IMR-90 (cell line): Measurements from ENCODE around the gene PRAMEF13. TPM values are rescaled to one million over a fixed set of nuclear protein-coding genes. Genes with fewer than 3 reads are reported as not detected.
"Not testable (repeated sequence)": the region's sequence is repeated elsewhere in the genome, so short reads cannot be mapped to it uniquely, and the experiment has no call there.

ENCODE experiments used
- ATAC-seq: fragments of 200-7000 bp; cut with Tn5 transposase; 2 replicates; pipeline ENCODE4 v1.9.1; 2020; ENCODE audit warnings: low read depth, mild to moderate bottlenecking, moderate library complexity
- BruUV-seq: library from RNA; stranded (reverse); fragments of 400-500 nt; replicated peaks from 2 replicates; lab custom pipeline; 2021; lab: Mats Ljungman, UMichigan
- CTCF ChIA-PET: fragments of 300-600 bp; formaldehyde crosslinking; extraction: SDS; loops from one replicate; lab custom pipeline; 2021; ENCODE audit warnings: antibody characterized with exemption; lab: Yijun Ruan, JAX
- POLR2A ChIA-PET: fragments of 300-600 bp; sonication (Branson Sonifier 250); formaldehyde crosslinking; loops from one replicate; lab custom pipeline; 2022; ENCODE audit warnings: antibody characterized with exemption; ENCODE audit not compliant: unreplicated experiment; lab: Charles Lee
- DNase-seq: peaks from one replicate; pipeline ENCODE4 v3.0.0; 2013
- H2AFZ ChIP-seq: replicated peaks from 2 replicates; pipeline ENCODE3; 2013; ENCODE audit warnings: low read length, mild to moderate bottlenecking; ENCODE audit not compliant: poor library complexity
- H2AK5ac ChIP-seq: 2 replicates; pipeline ENCODE4 v1.6.1; 2013; ENCODE audit warnings: low read depth, low read length, inconsistent platforms
- H2AK9ac ChIP-seq: replicated peaks from 2 replicates; pipeline ENCODE3; 2013; ENCODE audit warnings: mild to moderate bottlenecking, low read depth, low read length, moderate library complexity; ENCODE audit not compliant: poor library complexity
- H2BK120ac ChIP-seq: 2 replicates; pipeline ENCODE4 v1.6.1; 2013; ENCODE audit warnings: low read depth, low read length, inconsistent platforms
- H2BK15ac ChIP-seq: 3 replicates; pipeline ENCODE4 v1.6.1; 2013; ENCODE audit warnings: low read depth, low read length, inconsistent platforms
- H2BK20ac ChIP-seq: 2 replicates; pipeline ENCODE4 v1.6.1; 2013; ENCODE audit warnings: low read depth, mild to moderate bottlenecking, inconsistent platforms, low read length, moderate library complexity
- H2BK5ac ChIP-seq: 2 replicates; pipeline ENCODE4 v1.6.1; 2013; ENCODE audit warnings: mild to moderate bottlenecking, low read depth, low read length, inconsistent platforms; ENCODE audit not compliant: poor library complexity, severe bottlenecking
- H3K14ac ChIP-seq: replicated peaks from 2 replicates; pipeline ENCODE4 v1.6.1; 2013; ENCODE audit warnings: low read depth, low read length, inconsistent platforms
- H3K18ac ChIP-seq: 2 replicates; pipeline ENCODE4 v1.6.1; 2013; ENCODE audit warnings: low read depth, low read length, control low read depth
- H3K23ac ChIP-seq: 2 replicates; pipeline ENCODE4 v1.6.1; 2013; ENCODE audit warnings: low read depth, low read length, inconsistent platforms
- H3K27ac ChIP-seq: 2 replicates; pipeline ENCODE4 v1.5.1; 2013; ENCODE audit warnings: mild to moderate bottlenecking, control low read depth, low read length; ENCODE audit not compliant: insufficient read depth
- H3K27me3 ChIP-seq: 2 replicates; pipeline ENCODE4 v1.6.1; 2013; ENCODE audit warnings: low read length; ENCODE audit not compliant: control insufficient read depth, insufficient read depth
- H3K36me3 ChIP-seq: 2 replicates; pipeline ENCODE4 v1.6.1; 2013; ENCODE audit warnings: low read length, mixed read lengths; ENCODE audit not compliant: control insufficient read depth, insufficient read depth
- H3K4ac ChIP-seq: 2 replicates; pipeline ENCODE4 v1.6.1; 2013; ENCODE audit warnings: low read depth, low read length, inconsistent platforms
- H3K4me1 ChIP-seq: 2 replicates; pipeline ENCODE4 v1.6.1; 2013; ENCODE audit warnings: low read length, mixed read lengths; ENCODE audit not compliant: control insufficient read depth, insufficient read depth
- H3K4me2 ChIP-seq: 2 replicates; pipeline ENCODE4 v1.6.1; 2013; ENCODE audit warnings: low read depth, mild to moderate bottlenecking, control low read depth, low read length, moderate library complexity
- H3K4me3 ChIP-seq: 2 replicates; pipeline ENCODE4 v1.5.1; 2013; ENCODE audit warnings: low read depth, mild to moderate bottlenecking, control low read depth, low read length, moderate library complexity; ENCODE audit not compliant: insufficient read depth
- H3K56ac ChIP-seq: 2 replicates; pipeline ENCODE4 v1.6.1; 2013; ENCODE audit warnings: low read length, inconsistent platforms; ENCODE audit not compliant: insufficient read depth; ENCODE audit errors: extremely low read depth
- H3K79me1 ChIP-seq, 2 experiments: 2 replicates each; pipeline ENCODE4 v1.6.1; 2013; ENCODE audit warnings: low read length in 2 of 2, inconsistent platforms in 1 of 2, low read depth in 1 of 2
- H3K9ac ChIP-seq: 2 replicates; pipeline ENCODE4 v1.6.1; 2013; ENCODE audit warnings: low read depth, low read length, control low read depth
- H3K9me1 ChIP-seq: 2 replicates; pipeline ENCODE4 v1.6.1; 2013; ENCODE audit warnings: low read length, inconsistent platforms; ENCODE audit not compliant: insufficient read depth
- H3K9me3 ChIP-seq: 2 replicates; pipeline ENCODE4 v1.6.1; 2013; ENCODE audit warnings: low read length; ENCODE audit not compliant: control insufficient read depth, insufficient read depth
- H4K20me1 ChIP-seq: 2 replicates; pipeline ENCODE4 v1.6.1; 2013; ENCODE audit warnings: low read length, inconsistent platforms; ENCODE audit not compliant: insufficient read depth
- H4K5ac ChIP-seq: 2 replicates; pipeline ENCODE4 v1.6.1; 2013; ENCODE audit warnings: mild to moderate bottlenecking, low read depth, low read length, control low read depth
- H4K8ac ChIP-seq, 2 experiments: 2 replicates each; pipeline ENCODE4 v1.6.1; 2013; ENCODE audit warnings: low read depth in 2 of 2, low read length in 2 of 2, control low read depth in 1 of 2, inconsistent platforms in 1 of 2
- H4K91ac ChIP-seq: 2 replicates; pipeline ENCODE4 v1.6.1; 2013; ENCODE audit warnings: low read depth, low read length, inconsistent platforms; ENCODE audit not compliant: insufficient read depth
- WGBS, 2 experiments: methylation state at CpG; one replicate each; pipeline versions ENCODE4 v1.1.5 to v1.1.7; 2013; ENCODE audit warnings: missing lambda C conversion rate in 2 of 2; ENCODE audit not compliant: insufficient read length in 1 of 2; ENCODE audit errors: extremely low coverage in 2 of 2; 5-methylcytosine and 5-hydroxymethylcytosine counted together
- dilution Hi-C: fragments of 300-500 bp; cut with HindIII; formaldehyde crosslinking; loops from one replicate; pipeline ENCODE4 v1.14.3; 2018; ENCODE audit warnings: low sequenced_read_pairs; ENCODE audit not compliant: unreplicated experiment
- in situ Hi-C: fragments of 300-500 bp; cut with MboI; formaldehyde crosslinking; loops from 3 replicates; pipeline ENCODE4 v1.14.3; 2019; ENCODE audit warnings: low sequenced_read_pairs, inconsistent platforms, mixed read lengths
- intact Hi-C: fragments of 100-400 bp; cut with micrococcal nuclease; formaldehyde crosslinking; loops from 2 replicates; pipeline ENCODE4 v1.10.0; 2022
- polyA plus RNA-seq, 3 experiments: library from polyadenylated mRNA; depleted of rRNA; stranded (reverse); fragments of >200 nt; gene quantifications; 2 replicates each; pipeline ENCODE4 v1.2.3, GENCODE V29; 2012; ENCODE audit warnings: low replicate concordance in 1 of 3
- total RNA-seq: library from RNA; depleted of rRNA; stranded (reverse); fragments of >200 nt; gene quantifications from 2 replicates; pipeline ENCODE4 v1.2.3, GENCODE V29; 2012

The PRAMEF13 gene
- total and polyA plus RNA-seq, 2 of the 4 experiments (the other 2 are of a cell fraction), result not detected

DNA sequence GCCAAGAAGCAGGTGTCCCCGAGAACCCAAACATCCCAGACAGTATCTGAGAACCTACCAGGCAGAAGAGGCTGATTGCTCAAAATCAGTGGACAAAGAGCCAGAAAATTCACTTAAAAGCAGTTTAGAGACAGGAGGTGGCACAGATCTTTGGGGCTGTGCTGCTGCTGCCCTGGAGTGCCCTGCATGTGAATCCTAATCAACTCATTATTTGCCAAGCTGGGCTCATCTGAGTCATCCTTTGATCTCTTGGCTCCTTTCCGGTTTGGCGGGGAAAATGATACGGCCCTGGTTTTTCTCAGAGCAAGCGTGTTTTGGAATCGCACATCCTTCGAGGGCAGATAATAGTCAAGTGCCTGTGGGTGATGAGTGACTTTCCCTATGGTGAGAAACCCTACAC, 15.4 kb upstream of the PRAMEF13 start:
- H3K14ac ChIP-seq, H3K4me1 ChIP-seq, H3K4me2 ChIP-seq, H3K4me3 ChIP-seq, H3K4ac ChIP-seq, H2BK15ac ChIP-seq, H4K20me1 ChIP-seq, H2AK5ac ChIP-seq, intact Hi-C loops, H2BK120ac ChIP-seq, dilution Hi-C loops, H2BK20ac ChIP-seq, DNase-seq, CTCF ChIA-PET, H3K18ac ChIP-seq, H3K36me3 ChIP-seq, H3K9me3 ChIP-seq, ATAC-seq, H2AK9ac ChIP-seq, H2BK5ac ChIP-seq, H3K9me1 ChIP-seq, H3K79me1 ChIP-seq, POLR2A ChIA-PET, BruUV-seq, H2AFZ ChIP-seq, H3K23ac ChIP-seq, H4K5ac ChIP-seq, H3K27me3 ChIP-seq, H4K91ac ChIP-seq, H3K9ac ChIP-seq, H3K56ac ChIP-seq, H3K27ac ChIP-seq, H4K8ac ChIP-seq, in situ Hi-C loops: not testable (repeated sequence)
- WGBS, 2 experiments, result no CpG with 5 or more reads among the region's 7 CpGs

- POLR2A ChIA-PET, result not testable (repeated sequence)
These were observed 7.5 kb upstream of the PRAMEF13 start for GRCh38 chr1:13208712-13209111.

More at GRCh38 chr1:13208712-13209111, 7.5 kb upstream of the PRAMEF13 start:
- H3K18ac ChIP-seq, H2AK9ac ChIP-seq, H3K9me1 ChIP-seq, H3K4me2 ChIP-seq, H3K36me3 ChIP-seq, H2BK15ac ChIP-seq, H3K14ac ChIP-seq, H3K56ac ChIP-seq, H4K8ac ChIP-seq, CTCF ChIA-PET, H4K5ac ChIP-seq, H2BK20ac ChIP-seq, H3K79me1 ChIP-seq, BruUV-seq, dilution Hi-C loops, intact Hi-C loops, H2AFZ ChIP-seq, H3K23ac ChIP-seq, H3K4me3 ChIP-seq, H2BK120ac ChIP-seq, H2AK5ac ChIP-seq, H3K9ac ChIP-seq, in situ Hi-C loops, H3K4me1 ChIP-seq, H2BK5ac ChIP-seq, H3K4ac ChIP-seq, H3K9me3 ChIP-seq, H3K27me3 ChIP-seq, H3K27ac ChIP-seq, H4K91ac ChIP-seq, ATAC-seq, H4K20me1 ChIP-seq, DNase-seq: not testable (repeated sequence)
- no CpG with 5 or more reads among the region's 9 CpGs for WGBS, 2 experiments
